ENCODE results near the gene CEACAM16.

Gene CEACAM16

DNA sequence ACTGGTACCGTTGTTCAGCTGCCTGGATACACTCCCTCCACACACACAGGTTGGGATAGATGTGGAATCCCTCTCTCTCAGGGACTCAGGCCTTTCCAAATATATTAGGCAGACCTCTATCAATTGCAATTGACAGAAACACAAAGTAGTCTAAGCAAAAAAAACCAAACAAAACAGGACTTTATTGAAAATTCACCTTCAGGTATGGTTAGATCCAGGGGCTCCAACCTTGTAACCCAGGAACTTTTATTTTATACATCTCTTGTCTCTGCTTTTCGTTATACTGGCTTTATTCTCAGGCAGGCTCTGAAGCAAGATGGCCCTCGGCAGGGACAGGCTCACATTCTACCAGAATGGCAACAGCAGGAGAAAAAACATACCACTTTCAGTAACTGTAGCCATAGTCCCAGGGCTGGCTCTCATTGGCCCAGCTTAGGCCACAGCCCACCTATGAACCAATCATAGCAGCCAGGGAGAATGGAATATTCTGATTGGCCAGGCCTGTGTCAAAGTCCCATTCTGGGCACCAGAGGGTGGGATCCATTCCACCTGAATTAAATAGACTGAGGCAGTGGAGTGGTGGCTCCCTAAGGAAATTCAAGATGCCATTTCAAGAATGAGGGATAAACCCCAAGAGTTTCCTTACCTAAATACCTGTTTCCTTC is 40.8 kb upstream of the CEACAM16 start:
- POLR2A ChIA-PET: interaction anchor here (1.1 kb wide), 1 partner anchor 75 kb away, joined by 3 read pairs; no protein-coding TSS in a partner anchor
- CTCF ChIA-PET: interaction anchor here (0.5 to 2.5 kb wide), 2 partner anchors 33 to 87 kb away, joined by 4 to 12 read pairs; no protein-coding TSS in a partner anchor
- no peak for DNase-seq (ENCODE audit: extremely low spot score)
- TF ChIP-seq LEF1 (IDR thresholded peaks at IDR 0.05; ENCODE audit: borderline replicate concordance) (no peak), TARDBP (IDR thresholded peaks at IDR 0.05) (no peak), NFRKB (IDR thresholded peaks at IDR 0.05) (no peak), ZNF384 (IDR thresholded peaks at IDR 0.05) (no peak), ARNT (IDR thresholded peaks at IDR 0.05) (no peak), L3MBTL2 (conservative IDR thresholded peaks at IDR 0.05) (no peak), SP1 (IDR thresholded peaks at IDR 0.05) (no peak), SUZ12 (IDR thresholded peaks at IDR 0.05) (no peak), HDGF (IDR thresholded peaks at IDR 0.05; ENCODE audit: borderline replicate concordance) (no peak), CTBP1 (IDR thresholded peaks at IDR 0.05; ENCODE audit: borderline replicate concordance) (no peak), FOXA1 (IDR thresholded peaks at IDR 0.05) (no peak)
- TF ChIP-seq, protein P1, sequence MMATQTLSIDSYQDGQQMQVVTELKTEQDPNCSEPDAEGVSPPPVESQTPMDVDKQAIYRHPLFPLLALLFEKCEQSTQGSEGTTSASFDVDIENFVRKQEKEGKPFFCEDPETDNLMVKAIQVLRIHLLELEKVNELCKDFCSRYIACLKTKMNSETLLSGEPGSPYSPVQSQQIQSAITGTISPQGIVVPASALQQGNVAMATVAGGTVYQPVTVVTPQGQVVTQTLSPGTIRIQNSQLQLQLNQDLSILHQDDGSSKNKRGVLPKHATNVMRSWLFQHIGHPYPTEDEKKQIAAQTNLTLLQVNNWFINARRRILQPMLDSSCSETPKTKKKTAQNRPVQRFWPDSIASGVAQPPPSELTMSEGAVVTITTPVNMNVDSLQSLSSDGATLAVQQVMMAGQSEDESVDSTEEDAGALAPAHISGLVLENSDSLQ (IDR thresholded peaks at IDR 0.05): no peak

DNA sequence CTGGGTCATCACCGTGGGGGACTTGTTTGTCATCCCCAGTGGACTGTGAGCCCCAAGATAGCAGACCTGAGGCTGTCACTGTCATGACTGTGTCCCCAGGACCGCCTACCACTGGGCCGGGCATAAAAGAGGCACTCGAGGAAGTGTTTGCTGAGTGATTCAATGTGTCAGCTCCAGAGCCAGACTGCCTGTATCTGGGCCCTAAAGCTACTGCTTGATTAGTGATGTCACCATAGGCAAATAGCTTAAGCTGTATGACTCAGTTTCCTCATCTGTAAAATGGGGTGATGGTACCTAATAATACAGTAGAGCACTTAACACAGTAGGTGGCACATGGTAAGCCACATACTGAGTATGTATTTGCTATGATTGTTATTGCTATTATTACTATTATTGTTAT is 38.9 kb upstream of the CEACAM16 start:
- CTCF ChIA-PET: no interaction called here
- POLR2A ChIA-PET: no interaction called here
- no peak for DNase-seq (ENCODE audit: extremely low spot score)
- TF ChIP-seq ARNT (IDR thresholded peaks at IDR 0.05): no peak
- TF ChIP-seq ELF4 (IDR thresholded peaks at IDR 0.05): no peak
- TF ChIP-seq CTBP1 (IDR thresholded peaks at IDR 0.05; ENCODE audit: borderline replicate concordance): no peak
- TF ChIP-seq SP1 (IDR thresholded peaks at IDR 0.05): no peak
- no peak for TF ChIP-seq FOXK2 (IDR thresholded peaks at IDR 0.05)
- no peak for TF ChIP-seq LEF1 (IDR thresholded peaks at IDR 0.05; ENCODE audit: borderline replicate concordance)
- no peak for TF ChIP-seq SUZ12 (IDR thresholded peaks at IDR 0.05)
- TF ChIP-seq NFRKB (IDR thresholded peaks at IDR 0.05): no peak
- TF ChIP-seq FOXM1 (IDR thresholded peaks at IDR 0.05; ENCODE audit: borderline replicate concordance): no peak
- TF ChIP-seq TARDBP (IDR thresholded peaks at IDR 0.05): no peak
- TF ChIP-seq L3MBTL2 (conservative IDR thresholded peaks at IDR 0.05): no peak
- TF ChIP-seq FOXA1 (IDR thresholded peaks at IDR 0.05): no peak
- TF ChIP-seq HDGF (IDR thresholded peaks at IDR 0.05; ENCODE audit: borderline replicate concordance): no peak

DNA sequence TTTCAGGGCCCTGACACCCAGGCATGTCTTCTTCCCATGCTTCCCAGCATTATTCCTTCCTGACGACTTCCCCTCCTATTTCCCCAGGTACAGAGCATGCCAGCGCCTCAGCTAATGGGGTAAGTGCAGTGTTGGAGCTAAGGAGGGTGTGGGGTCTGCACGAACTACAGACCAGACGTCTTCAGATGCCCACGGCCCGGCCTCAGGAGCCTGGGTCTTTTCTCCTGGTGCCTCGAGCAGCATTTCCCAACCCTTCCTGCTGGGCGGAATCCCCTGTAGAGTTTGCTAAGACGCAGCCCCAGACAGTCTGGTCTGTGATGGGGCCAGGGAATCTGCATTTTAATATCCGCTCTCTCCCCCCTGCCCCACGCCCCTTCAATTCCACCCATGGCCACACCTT is 37.7 kb upstream of the CEACAM16 start:
- CTCF ChIA-PET: no interaction called here

DNA sequence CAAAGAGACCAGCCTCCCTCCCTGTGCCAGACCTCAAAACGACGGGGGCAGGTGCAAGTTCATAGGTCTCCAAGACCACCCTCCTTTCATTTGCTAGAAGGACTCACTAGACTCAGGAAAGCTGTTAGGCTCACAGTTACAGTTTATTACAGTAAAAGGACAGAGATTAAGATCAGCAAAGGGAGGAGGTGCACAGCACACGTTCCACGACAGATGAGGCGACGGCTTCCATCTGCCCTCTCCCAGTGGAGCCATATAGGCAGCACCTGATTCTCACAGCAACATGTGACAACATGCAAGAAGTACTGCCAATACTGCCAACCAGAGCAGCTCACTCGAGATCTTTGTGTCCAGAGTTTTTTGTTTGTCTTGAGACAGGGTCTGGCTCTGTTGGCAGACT is 37.0 kb upstream of the CEACAM16 start:
- ChIA-PET POLR2A (interaction anchor here (1.6 kb wide), 1 partner anchor 11 kb away, joined by 3 read pairs; no protein-coding TSS in a partner anchor), CTCF (no interaction called here)
- no peak for DNase-seq (ENCODE audit: extremely low spot score)
- no peak for TF ChIP-seq FOXK2 (IDR thresholded peaks at IDR 0.05)
- TF ChIP-seq CTBP1 (IDR thresholded peaks at IDR 0.05; ENCODE audit: borderline replicate concordance): no peak
- no peak for TF ChIP-seq SP1 (IDR thresholded peaks at IDR 0.05)
- no peak for TF ChIP-seq ELF4 (IDR thresholded peaks at IDR 0.05)
- no peak for TF ChIP-seq FOXA1 (IDR thresholded peaks at IDR 0.05)
- TF ChIP-seq, protein P1 (IDR thresholded peaks at IDR 0.05): no peak
- TF ChIP-seq FOXM1 (IDR thresholded peaks at IDR 0.05; ENCODE audit: borderline replicate concordance): no peak

More for the DNA sequence above, 37.7 kb upstream of the CEACAM16 start:
- TF ChIP-seq HDGF (IDR thresholded peaks at IDR 0.05; ENCODE audit: borderline replicate concordance) (no peak), ELF4 (IDR thresholded peaks at IDR 0.05) (no peak), LEF1 (IDR thresholded peaks at IDR 0.05; ENCODE audit: borderline replicate concordance) (no peak)
- POLR2A ChIA-PET: no interaction called here
- DNase-seq (ENCODE audit: extremely low spot score): no peak

DNA sequence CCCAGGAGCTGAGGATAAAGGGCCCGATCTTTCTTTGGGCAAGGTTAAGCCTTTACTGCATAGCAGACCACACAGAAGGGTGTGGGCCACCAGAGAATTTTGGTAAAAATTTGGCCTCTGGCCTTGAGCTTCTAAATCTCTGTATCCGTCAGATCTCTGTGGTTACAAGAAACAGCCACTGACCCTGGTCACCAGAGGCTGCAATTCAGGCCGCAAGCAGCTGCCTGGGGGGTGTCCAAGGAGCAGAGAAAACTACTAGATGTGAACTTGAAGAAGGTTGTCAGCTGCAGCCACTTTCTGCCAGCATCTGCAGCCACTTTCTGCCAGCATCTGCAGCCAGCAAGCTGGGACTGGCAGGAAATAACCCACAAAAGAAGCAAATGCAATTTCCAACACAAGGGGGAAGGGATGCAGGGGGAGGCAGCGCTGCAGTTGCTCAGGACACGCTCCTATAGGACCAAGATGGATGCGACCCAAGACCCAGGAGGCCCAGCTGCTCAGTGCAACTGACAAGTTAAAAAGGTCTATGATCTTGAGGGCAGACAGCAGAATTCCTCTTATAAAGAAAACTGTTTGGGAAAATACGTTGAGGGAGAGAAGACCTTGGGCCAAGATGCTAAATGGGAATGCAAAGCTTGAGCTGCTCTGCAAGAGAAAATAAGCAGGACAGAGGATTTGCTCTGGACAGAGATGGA is 36.1 kb upstream of the CEACAM16 start:
- DNase-seq (ENCODE audit: extremely low spot score): no peak
- ChIA-PET CTCF (interaction anchor here (0.8 to 1.3 kb wide), 2 partner anchors 25 to 92 kb away, joined by 4 read pairs; no protein-coding TSS in a partner anchor), POLR2A (interaction anchor here (1.4 to 1.6 kb wide), 2 partner anchors 10 to 14 kb away, joined by 3 read pairs; no protein-coding TSS in a partner anchor)
- TF ChIP-seq SP1 (IDR thresholded peaks at IDR 0.05) (no peak), FOXM1 (IDR thresholded peaks at IDR 0.05; ENCODE audit: borderline replicate concordance) (no peak), L3MBTL2 (conservative IDR thresholded peaks at IDR 0.05) (no peak), BHLHE40 (IDR thresholded peaks at IDR 0.05; ENCODE audit: borderline replicate concordance) (no peak)

DNA sequence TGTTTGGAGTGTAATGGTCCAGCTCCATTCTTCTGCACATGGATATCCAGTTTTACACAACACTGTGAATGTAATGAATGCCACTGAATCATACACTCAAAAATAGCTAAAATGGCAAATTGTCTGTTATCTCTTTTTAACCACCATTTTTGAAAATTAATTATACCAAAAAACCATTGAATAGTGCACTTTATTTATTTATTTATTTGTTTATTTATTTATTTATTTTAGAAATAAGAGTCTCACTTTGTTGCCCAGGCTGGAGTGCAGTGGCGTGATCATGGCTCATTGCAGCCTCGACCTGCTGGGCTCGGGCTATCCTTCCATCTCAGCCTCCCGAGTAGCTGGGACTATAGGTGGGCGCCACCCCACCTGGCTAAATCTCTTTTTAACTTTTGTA is 35.0 kb upstream of the CEACAM16 start:
- POLR2A ChIA-PET: interaction anchor here (1.4 kb wide), 1 partner anchor 13 kb away, joined by 3 read pairs; no protein-coding TSS in a partner anchor
- CTCF ChIA-PET: interaction anchor here (0.8 to 1.3 kb wide), 2 partner anchors 24 to 93 kb away, joined by 4 read pairs; no protein-coding TSS in a partner anchor
- DNase-seq (ENCODE audit: extremely low spot score): no peak
- TF ChIP-seq CTBP1 (IDR thresholded peaks at IDR 0.05; ENCODE audit: borderline replicate concordance): no peak

DNA sequence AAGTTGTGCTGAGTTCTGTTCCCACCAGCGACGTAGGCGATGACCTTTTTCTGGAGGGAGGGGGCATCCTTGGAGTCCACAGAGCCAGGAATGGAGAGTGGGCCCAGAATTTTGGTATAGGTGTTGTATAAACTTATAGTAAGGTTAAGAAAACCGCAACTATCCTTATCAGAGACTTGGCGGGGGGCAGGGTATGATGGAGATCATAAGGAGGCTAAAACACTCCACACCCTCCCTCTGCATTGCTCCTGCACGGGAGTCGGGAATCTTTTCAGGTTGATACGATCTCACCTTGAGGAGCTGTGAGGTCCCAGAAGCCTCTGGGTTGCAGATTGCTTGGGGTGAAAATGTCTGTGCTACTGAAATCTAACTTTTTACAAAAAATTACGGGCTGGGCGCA is 34.0 kb upstream of the CEACAM16 start:
- POLR2A ChIA-PET: no interaction called here
- no peak for DNase-seq (ENCODE audit: extremely low spot score)
- TF ChIP-seq HDGF (IDR thresholded peaks at IDR 0.05; ENCODE audit: borderline replicate concordance): no peak
- no peak for TF ChIP-seq LEF1 (IDR thresholded peaks at IDR 0.05; ENCODE audit: borderline replicate concordance)
- no peak for TF ChIP-seq L3MBTL2 (conservative IDR thresholded peaks at IDR 0.05)
- no peak for TF ChIP-seq ELF4 (IDR thresholded peaks at IDR 0.05)
- no peak for TF ChIP-seq TARDBP (IDR thresholded peaks at IDR 0.05)
- TF ChIP-seq SUZ12 (IDR thresholded peaks at IDR 0.05): no peak
- TF ChIP-seq NFRKB (IDR thresholded peaks at IDR 0.05): no peak
- no peak for TF ChIP-seq FOXA1 (IDR thresholded peaks at IDR 0.05)
- no peak for TF ChIP-seq BHLHE40 (IDR thresholded peaks at IDR 0.05; ENCODE audit: borderline replicate concordance)
- TF ChIP-seq SP1 (IDR thresholded peaks at IDR 0.05): no peak
- no peak for TF ChIP-seq FOXM1 (IDR thresholded peaks at IDR 0.05; ENCODE audit: borderline replicate concordance)
- CTCF ChIA-PET: no interaction called here

All from HEK293T (cell line).